ENCODE results near the gene PARS2. TPM values are rescaled to one million over a fixed set of nuclear protein-coding genes. Genes with fewer than 3 reads are reported as not detected.

The PARS2 gene
- polyA plus RNA-seq, 2 of the 4 experiments (the other 2 are of a cell fraction) = 2.3 to 2.9 TPM

- TF ChIP-seq RAD21 (conservative IDR thresholded peaks at IDR 0.05 in 1 of 2, IDR thresholded peaks at IDR 0.05 in 1 of 2) (no peak), JUN (IDR thresholded peaks at IDR 0.05) (no peak), ZC3H11A (IDR thresholded peaks at IDR 0.05) (no peak), JUNB (IDR thresholded peaks at IDR 0.05) (no peak), HOXA7 (CRISPR knock-in tag; IDR thresholded peaks at IDR 0.05) (no peak), PBX3 (IDR thresholded peaks at IDR 0.05) (no peak), EP300 (IDR thresholded peaks at IDR 0.05) (no peak), HDAC2 (IDR thresholded peaks at IDR 0.05) (no peak), EHF (CRISPR knock-in tag; IDR thresholded peaks at IDR 0.05) (no peak), NR3C1 (IDR thresholded peaks at IDR 0.05) (no peak), CBX2 (IDR thresholded peaks at IDR 0.05; ENCODE audit: borderline replicate concordance, low read depth) (no peak), E2F6 (IDR thresholded peaks at IDR 0.05; ENCODE audit: borderline replicate concordance, low read depth) (no peak), CBX8 (IDR thresholded peaks at IDR 0.05) (no peak), HES2 (IDR thresholded peaks at IDR 0.05) (no peak), USF2 (IDR thresholded peaks at IDR 0.05) (no peak)
- Histone ChIP-seq H3K9me3 (no peaks in the 10 kb centered on the region), H3K27ac (no peak overlapping the region), H3K4me1 (peaks cover 10% of the 10 kb centered on the region), H3K4me3 (no peak overlapping the region), H3K4me2 (no peak overlapping the region)
- no peak for DNase-seq (ENCODE audit: low read depth in 1 of 2, low spot score in 1 of 2)
- FAIRE-seq = no peak
- ATAC-seq = no peak
- ChIA-PET CTCF (interaction anchor here (0.6 to 1.4 kb wide), 2 partner anchors 20 to 137 kb away, joined by 3 to 4 read pairs; no protein-coding TSS in a partner anchor), POLR2A (no interaction called here)
- 83% methylated on average over 10 of the region's 13 CpGs for WGBS (ENCODE audit: missing lambda C conversion rate)
Measured at GRCh38 chr1:54813485-54814125, 49.3 kb upstream of the PARS2 start.

- DNase-seq (ENCODE audit: low read depth in 1 of 2, low spot score in 1 of 2) (no peak), ATAC-seq (no peak), FAIRE-seq (no peak)
- POLR2A ChIA-PET = no interaction called here
- Histone ChIP-seq H3K9me3 (no peaks in the 10 kb centered on the region), H3K4me3 (no peak overlapping the region), H3K27ac (no peak overlapping the region), H3K4me2 (no peak overlapping the region), H3K4me1 (peaks cover 10% of the 10 kb centered on the region)
- 74% methylated on average over 13 of the region's 13 CpGs for WGBS (ENCODE audit: missing lambda C conversion rate)
- CTCF ChIA-PET = interaction anchor here (0.6 to 0.9 kb wide), 2 partner anchors 145 to 314 kb away, joined by 4 read pairs; no protein-coding TSS in a partner anchor
- TF ChIP-seq GATA3 (IDR thresholded peaks at IDR 0.05; ENCODE audit: borderline replicate concordance) (no peak), CBX8 (IDR thresholded peaks at IDR 0.05) (no peak)
Measured at GRCh38 chr1:54812801-54813484, 48.6 kb upstream of the PARS2 start.

- Histone ChIP-seq H3K4me2 (no peak overlapping the region), H3K27ac (no peak overlapping the region), H3K9me3 (no peaks in the 10 kb centered on the region), H3K4me1 (peaks cover 14% of the 10 kb centered on the region), H3K4me3 (no peak overlapping the region)
- no peak for ATAC-seq
- ChIA-PET CTCF (interaction anchor here (0.6 to 1.0 kb wide), 8 partner anchors 12 to 741 kb away, joined by 3 to 5 read pairs (median 4); no protein-coding TSS in a partner anchor), POLR2A (no interaction called here)
- WGBS (ENCODE audit: missing lambda C conversion rate) = 60% methylated on average over 3 of the region's 18 CpGs
- DNase-seq (ENCODE audit: low read depth in 1 of 2, low spot score in 1 of 2) = no peak
- TF ChIP-seq MAX (IDR thresholded peaks at IDR 0.05) = no peak
- no peak for TF ChIP-seq EP300 (IDR thresholded peaks at IDR 0.05)
- TF ChIP-seq FOSL2 (IDR thresholded peaks at IDR 0.05) = no peak
- no peak for TF ChIP-seq FOSL2 (CRISPR knock-in tag; IDR thresholded peaks at IDR 0.05)
- no peak for TF ChIP-seq FOSB (CRISPR knock-in tag; IDR thresholded peaks at IDR 0.05)
- TF ChIP-seq SREBF2 (IDR thresholded peaks at IDR 0.05) = no peak
- no peak for TF ChIP-seq TFCP2L1 (CRISPR knock-in tag; IDR thresholded peaks at IDR 0.05)
- TF ChIP-seq RNF2 (IDR thresholded peaks at IDR 0.05; ENCODE audit: borderline replicate concordance, low read depth) = no peak
- no peak for TF ChIP-seq BCL3 (IDR thresholded peaks at IDR 0.05)
- FAIRE-seq = no peak
Measured at GRCh38 chr1:54811739-54812655, 47.7 kb upstream of the PARS2 start.

Measured in A549 (cell line).